ENCODE measurements around the gene MEF2B. TPM values are rescaled to one million over a fixed set of nuclear protein-coding genes. Genes with fewer than 3 reads are reported as not detected.

The MEF2B gene
- total RNA-seq, 2 donors from 2014 or later = 1.3 to 3.5 TPM

GRCh38 chr19:19205416-19206410 is 35.6 kb upstream of the MEF2B start:
- peaks cover 30% of the 10 kb centered on the region for H3K4me1 Mint-ChIP-seq
- no peak overlapping the region for H3K27ac Mint-ChIP-seq
- H3K9me3 ChIP-seq (ENCODE audit: control insufficient read depth, low read length, poor library complexity, severe bottlenecking) = no peaks in the 10 kb centered on the region
- DNase-seq (no peak), ATAC-seq (no peak)
- H3K27me3 Mint-ChIP-seq = peaks cover 7% of the 10 kb centered on the region
- no peak overlapping the region for H3K4me3 Mint-ChIP-seq
- no peaks in the 10 kb centered on the region for H3K36me3 Mint-ChIP-seq (ENCODE audit: low read depth)

GRCh38 chr19:19204181-19204580 is 34.1 kb upstream of the MEF2B start:
- no peak for ATAC-seq

GRCh38 chr19:19203012-19203856 is 33.2 kb upstream of the MEF2B start, which contains the start of gene NR2C2AP:
NR2C2AP (minus strand) TSS chr19:19203414; CDS start chr19:19203060, 354 bp downstream.
- peak within 1 kb of the TSS; percentile 91 for H3K27ac Mint-ChIP-seq
- H3K4me1 Mint-ChIP-seq = peaks cover 30% of the 10 kb centered on the region
- peak; percentile 94 for ATAC-seq
- no peaks in the 10 kb centered on the region for H3K9me3 ChIP-seq (ENCODE audit: control insufficient read depth, low read length, poor library complexity, severe bottlenecking)
- H3K4me3 Mint-ChIP-seq = peak within 1 kb of the TSS; percentile 93
- H3K27me3 Mint-ChIP-seq = no peaks in the 10 kb centered on the region
- no peaks in the 10 kb centered on the region for H3K36me3 Mint-ChIP-seq (ENCODE audit: low read depth)
- DNase-seq = peak; percentile 83 to 86 (median 84)

More at GRCh38 chr19:19204181-19204580, 34.1 kb upstream of the MEF2B start:
- peaks cover 30% of the 10 kb centered on the region for H3K4me1 Mint-ChIP-seq
- no peak overlapping the region for H3K27ac Mint-ChIP-seq
- H3K9me3 ChIP-seq (ENCODE audit: control insufficient read depth, low read length, poor library complexity, severe bottlenecking) = no peaks in the 10 kb centered on the region
- peak overlapping the region; percentile 47 for H3K4me3 Mint-ChIP-seq
- no peak for DNase-seq
- no peaks in the 10 kb centered on the region for H3K27me3 Mint-ChIP-seq
- no peaks in the 10 kb centered on the region for H3K36me3 Mint-ChIP-seq (ENCODE audit: low read depth)

- no peaks in the 10 kb centered on the region for H3K9me3 ChIP-seq (ENCODE audit: control insufficient read depth, low read length, poor library complexity, severe bottlenecking)
- Mint-ChIP-seq H3K4me3 (peak overlapping the region; percentile 93), H3K27me3 (no peaks in the 10 kb centered on the region), H3K36me3 (ENCODE audit: low read depth) (no peaks in the 10 kb centered on the region), H3K27ac (peak overlapping the region; percentile 91), H3K4me1 (peaks cover 27% of the 10 kb centered on the region)
- no peak for ATAC-seq
- no peak for DNase-seq
These were observed 32.6 kb upstream of the MEF2B start for GRCh38 chr19:19202707-19203011.

GRCh38 chr19:19201697-19202630 is 31.9 kb upstream of the MEF2B start:
- peak overlapping the region; percentile 91 for H3K27ac Mint-ChIP-seq
- ATAC-seq = no peak

GRCh38 chr19:19193926-19194325 is 23.9 kb upstream of the MEF2B start:
- Mint-ChIP-seq H3K27me3 (no peaks in the 10 kb centered on the region), H3K27ac (peak overlapping the region; percentile 98), H3K4me3 (peak overlapping the region; percentile 99), H3K4me1 (peaks cover 22% of the 10 kb centered on the region), H3K36me3 (ENCODE audit: low read depth) (peaks cover 4% of the 10 kb centered on the region)
- H3K9me3 ChIP-seq (ENCODE audit: control insufficient read depth, low read length, poor library complexity, severe bottlenecking) = no peaks in the 10 kb centered on the region
- no peak for DNase-seq
- no peak for ATAC-seq

More at GRCh38 chr19:19201697-19202630, 31.9 kb upstream of the MEF2B start:
- no peak for DNase-seq
- H3K9me3 ChIP-seq (ENCODE audit: control insufficient read depth, low read length, poor library complexity, severe bottlenecking) = no peaks in the 10 kb centered on the region
- H3K27me3 Mint-ChIP-seq = no peaks in the 10 kb centered on the region
- H3K4me3 Mint-ChIP-seq = peak overlapping the region; percentile 93
- peaks cover 21% of the 10 kb centered on the region for H3K4me1 Mint-ChIP-seq
- no peaks in the 10 kb centered on the region for H3K36me3 Mint-ChIP-seq (ENCODE audit: low read depth)

GRCh38 chr19:19192910-19193423 is 22.9 kb upstream of the MEF2B start:
- Mint-ChIP-seq H3K4me1 (peaks cover 25% of the 10 kb centered on the region), H3K4me3 (peak overlapping the region; percentile 99), H3K27ac (peak overlapping the region; percentile 98), H3K27me3 (no peaks in the 10 kb centered on the region), H3K36me3 (ENCODE audit: low read depth) (peaks cover 4% of the 10 kb centered on the region)
- DNase-seq (no peak), ATAC-seq (no peak)
- no peaks in the 10 kb centered on the region for H3K9me3 ChIP-seq (ENCODE audit: control insufficient read depth, low read length, poor library complexity, severe bottlenecking)

- ATAC-seq (peak; percentile 91), DNase-seq (peak; percentile 93 to 98 (median 95))
- Mint-ChIP-seq H3K36me3 (ENCODE audit: low read depth) (peaks cover 4% of the 10 kb centered on the region), H3K4me1 (peaks cover 25% of the 10 kb centered on the region), H3K4me3 (peak within 1 kb of the TSS; percentile 99), H3K27me3 (no peaks in the 10 kb centered on the region), H3K27ac (peak within 1 kb of the TSS; percentile 98)
- H3K9me3 ChIP-seq (ENCODE audit: control insufficient read depth, low read length, poor library complexity, severe bottlenecking) = no peaks in the 10 kb centered on the region
These were observed 22.2 kb upstream of the MEF2B start, which contains the start of the genes BORCS8 and RFXANK for GRCh38 chr19:19192078-19192882. BORCS8 (minus strand) TSS chr19:19192152; CDS start chr19:19192117, 35 bp downstream. RFXANK (plus strand) TSS chr19:19192258; CDS start chr19:19193947, 1,689 bp downstream.

GRCh38 chr19:19191768-19192077 is 21.7 kb upstream of the MEF2B start:
- H3K27ac Mint-ChIP-seq = peak overlapping the region; percentile 98
- H3K27me3 Mint-ChIP-seq = no peaks in the 10 kb centered on the region
- H3K4me3 Mint-ChIP-seq = peak overlapping the region; percentile 99
- ATAC-seq (no peak), DNase-seq (no peak)
- H3K4me1 Mint-ChIP-seq = peaks cover 28% of the 10 kb centered on the region
- H3K9me3 ChIP-seq (ENCODE audit: control insufficient read depth, low read length, poor library complexity, severe bottlenecking) = no peaks in the 10 kb centered on the region
- peaks cover 4% of the 10 kb centered on the region for H3K36me3 Mint-ChIP-seq (ENCODE audit: low read depth)

GRCh38 chr19:19186742-19187141 is 16.7 kb upstream of the MEF2B start:
- Mint-ChIP-seq H3K4me3 (no peak overlapping the region), H3K36me3 (ENCODE audit: low read depth) (peaks cover 3% of the 10 kb centered on the region), H3K4me1 (peaks cover 28% of the 10 kb centered on the region), H3K27ac (no peak overlapping the region), H3K27me3 (no peaks in the 10 kb centered on the region)
- ATAC-seq = no peak
- no peak for DNase-seq
- H3K9me3 ChIP-seq (ENCODE audit: control insufficient read depth, low read length, poor library complexity, severe bottlenecking) = no peaks in the 10 kb centered on the region

GRCh38 chr19:19185853-19186740 is 16.0 kb upstream of the MEF2B start:
- peaks cover 27% of the 10 kb centered on the region for H3K4me1 Mint-ChIP-seq
- ATAC-seq (peak; percentile 89), DNase-seq (peak; percentile 43 to 54 (median 49))
- H3K27me3 Mint-ChIP-seq = no peaks in the 10 kb centered on the region
- H3K4me3 Mint-ChIP-seq = peak overlapping the region; percentile 19
- no peaks in the 10 kb centered on the region for H3K9me3 ChIP-seq (ENCODE audit: control insufficient read depth, low read length, poor library complexity, severe bottlenecking)
- no peak overlapping the region for H3K27ac Mint-ChIP-seq
- H3K36me3 Mint-ChIP-seq (ENCODE audit: low read depth) = peaks cover 3% of the 10 kb centered on the region

Data from T-helper 17 cell (primary cell).